Measurements from ENCODE around the gene ACVR2B.

Gene ACVR2B

DNA sequence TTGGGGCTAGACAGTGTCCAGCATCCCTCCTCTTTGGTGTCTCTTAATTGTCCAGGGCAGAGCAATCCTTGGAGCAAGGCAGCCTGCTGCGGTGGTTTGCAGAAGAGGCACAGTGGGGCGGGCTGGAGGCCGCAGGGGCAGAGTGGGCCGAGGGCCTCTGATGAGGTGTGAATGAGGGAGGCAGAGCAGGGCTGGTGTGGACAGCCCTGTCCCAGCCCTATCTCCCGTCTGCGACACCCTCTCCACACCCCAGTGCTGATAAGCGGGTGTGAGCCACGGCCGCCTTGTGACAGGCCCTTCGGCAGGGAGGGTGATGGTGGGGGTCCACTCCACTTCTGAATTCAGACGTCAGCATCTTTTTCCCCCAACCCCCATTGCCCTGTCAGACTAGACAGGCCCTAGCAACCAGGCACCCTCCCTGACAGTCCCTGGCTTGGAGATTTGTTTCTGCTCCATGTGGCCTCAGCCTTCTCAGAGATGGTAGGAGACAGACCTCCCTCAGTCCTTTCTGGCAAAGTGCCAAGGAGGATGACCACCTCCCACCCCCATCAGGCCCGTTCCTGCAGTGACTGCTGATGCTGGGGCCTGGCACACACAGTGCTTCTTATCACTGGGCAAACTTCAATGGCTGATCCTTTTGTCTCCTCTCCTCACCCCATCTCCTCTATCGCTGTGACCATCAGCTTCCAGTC, 79.7 kb downstream of the ACVR2B start:
- DNase-seq: no peak

GRCh38 chr3:38534180-38534579, 80.5 kb downstream of the ACVR2B start:
- DNase-seq: no peak

DNA sequence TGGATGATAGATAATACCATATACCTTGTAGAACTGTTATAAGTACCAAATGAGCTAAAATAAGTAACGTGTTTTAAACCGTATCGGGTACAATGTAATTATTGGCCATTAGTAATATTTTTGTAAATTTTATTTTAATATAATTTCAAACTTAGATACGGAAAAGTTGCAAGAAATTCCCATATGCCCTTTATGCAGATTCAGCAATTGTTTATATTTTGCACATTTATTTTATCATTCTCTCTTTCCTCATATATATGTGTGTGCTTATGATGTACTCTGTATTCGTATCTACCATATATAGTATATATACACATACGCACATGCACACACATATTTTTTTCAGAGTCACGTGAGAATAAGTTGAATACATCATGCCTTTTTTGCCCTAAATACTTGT, 80.9 kb downstream of the ACVR2B start:
- no peak for DNase-seq

GRCh38 chr3:38536671-38537070, 83.0 kb downstream of the ACVR2B start:
- DNase-seq: no peak

GRCh38 chr3:38538773-38539353, 85.2 kb downstream of the ACVR2B start:
- DNase-seq: no peak

- DNase-seq: no peak
These were observed 88.1 kb downstream of the ACVR2B start for GRCh38 chr3:38541806-38542205.
